GM18520 (cell line): ENCODE data around the gene CDT1.
"Not testable (repeated sequence)": the region's sequence is repeated elsewhere in the genome, so short reads cannot be mapped to it uniquely, and the experiment has no call there.

Experiments
- ATAC-seq: cut with Tn5 transposase; IDR thresholded peaks from one replicate; pipeline ENCODE4 v1.9.1; 2021; ENCODE audit not compliant: unreplicated experiment

The CDT1 gene

GRCh38 chr16:88768071-88768783, 35.4 kb upstream of the CDT1 start:
- ATAC-seq = no peak

DNA sequence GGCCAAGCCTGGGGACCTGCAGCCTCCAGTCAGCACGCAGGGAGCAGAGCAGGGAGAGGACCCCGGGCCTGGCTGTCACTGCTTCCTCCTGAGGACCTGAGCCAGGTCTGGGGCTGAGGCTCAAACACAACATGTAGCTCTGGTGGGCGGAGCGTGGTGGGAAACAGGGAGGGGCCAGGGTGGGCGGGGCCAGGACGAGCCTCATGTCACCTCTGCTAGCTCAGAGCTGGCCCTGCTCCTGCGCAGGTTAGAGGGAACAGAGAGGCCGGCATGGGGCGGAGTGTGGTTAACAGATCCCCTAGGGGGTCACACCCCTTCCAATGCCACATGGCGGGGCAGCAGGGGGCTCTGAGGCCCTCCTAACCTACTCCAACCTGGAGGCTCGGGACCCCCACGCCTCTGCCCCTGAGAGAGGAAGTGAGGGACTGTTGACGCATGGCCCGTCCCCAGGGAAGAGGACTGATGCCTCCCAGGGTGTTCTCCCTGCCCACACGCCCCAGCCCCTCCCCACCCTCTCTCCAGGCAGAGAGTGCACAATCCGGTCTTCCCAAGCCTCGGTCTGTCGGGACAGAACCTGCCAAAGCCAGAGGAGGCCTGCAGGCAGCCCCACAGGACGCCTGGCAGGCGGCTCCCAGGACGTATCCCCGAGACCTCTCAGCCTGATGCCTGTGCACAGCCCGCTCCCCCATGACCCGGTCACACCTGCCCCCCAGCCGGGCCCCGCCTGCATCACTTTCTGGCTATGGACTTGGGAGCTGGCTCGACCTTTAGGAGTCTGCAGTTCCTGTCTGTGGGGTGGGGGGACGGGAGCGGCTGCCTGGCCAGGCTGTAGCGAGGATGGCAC, 33.8 kb upstream of the CDT1 start:
- no peak for ATAC-seq

- ATAC-seq = no peak
Measured at GRCh38 chr16:88770461-88771293, 32.9 kb upstream of the CDT1 start.

- no peak for ATAC-seq
Measured at GRCh38 chr16:88771294-88771772, 32.3 kb upstream of the CDT1 start.

DNA sequence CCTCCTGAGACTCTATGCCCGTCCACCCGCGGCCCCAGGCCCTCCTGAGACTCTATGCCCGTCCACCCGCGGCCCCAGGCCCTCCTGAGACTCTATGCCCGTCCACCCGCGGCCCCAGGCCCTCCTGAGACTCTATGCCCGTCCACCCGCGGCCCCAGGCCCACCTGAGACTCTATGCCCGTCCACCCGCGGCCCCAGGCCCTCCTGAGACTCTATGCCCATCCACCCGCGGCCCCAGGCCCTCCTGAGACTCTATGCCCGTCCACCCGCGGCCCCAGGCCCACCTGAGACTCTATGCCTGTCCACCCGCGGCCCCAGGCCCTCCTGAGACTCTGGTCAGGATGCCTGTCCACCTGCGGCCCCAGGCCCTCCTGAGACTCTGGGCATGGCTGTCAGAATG, 31.8 kb upstream of the CDT1 start:
- not testable (repeated sequence) for ATAC-seq

- ATAC-seq = no peak
Measured at GRCh38 chr16:88772871-88773811, 30.4 kb upstream of the CDT1 start.

DNA sequence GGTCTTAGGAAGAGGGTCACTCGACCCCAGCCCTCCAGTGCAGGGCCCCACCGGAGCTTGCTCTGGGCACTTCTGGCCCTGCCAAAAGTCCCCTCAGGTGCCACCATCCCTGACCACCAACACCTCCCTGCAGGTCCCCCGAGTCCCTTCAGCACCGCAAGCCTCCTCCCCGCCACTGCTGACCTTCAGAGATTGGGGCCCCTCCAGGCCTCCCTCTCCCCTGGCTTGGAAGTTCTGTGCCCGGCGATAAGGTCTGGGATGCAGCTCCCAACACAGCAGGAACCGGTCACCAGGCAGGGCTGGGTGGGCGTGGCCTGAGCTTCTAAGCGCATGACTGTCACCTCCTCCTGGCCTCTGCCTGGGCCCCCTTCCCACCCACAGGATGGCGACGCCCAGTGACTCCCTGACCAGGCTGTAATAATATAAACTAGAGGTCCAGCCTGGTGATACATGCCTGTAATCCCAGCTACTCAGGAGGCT, 29.7 kb upstream of the CDT1 start:
- ATAC-seq = no peak

DNA sequence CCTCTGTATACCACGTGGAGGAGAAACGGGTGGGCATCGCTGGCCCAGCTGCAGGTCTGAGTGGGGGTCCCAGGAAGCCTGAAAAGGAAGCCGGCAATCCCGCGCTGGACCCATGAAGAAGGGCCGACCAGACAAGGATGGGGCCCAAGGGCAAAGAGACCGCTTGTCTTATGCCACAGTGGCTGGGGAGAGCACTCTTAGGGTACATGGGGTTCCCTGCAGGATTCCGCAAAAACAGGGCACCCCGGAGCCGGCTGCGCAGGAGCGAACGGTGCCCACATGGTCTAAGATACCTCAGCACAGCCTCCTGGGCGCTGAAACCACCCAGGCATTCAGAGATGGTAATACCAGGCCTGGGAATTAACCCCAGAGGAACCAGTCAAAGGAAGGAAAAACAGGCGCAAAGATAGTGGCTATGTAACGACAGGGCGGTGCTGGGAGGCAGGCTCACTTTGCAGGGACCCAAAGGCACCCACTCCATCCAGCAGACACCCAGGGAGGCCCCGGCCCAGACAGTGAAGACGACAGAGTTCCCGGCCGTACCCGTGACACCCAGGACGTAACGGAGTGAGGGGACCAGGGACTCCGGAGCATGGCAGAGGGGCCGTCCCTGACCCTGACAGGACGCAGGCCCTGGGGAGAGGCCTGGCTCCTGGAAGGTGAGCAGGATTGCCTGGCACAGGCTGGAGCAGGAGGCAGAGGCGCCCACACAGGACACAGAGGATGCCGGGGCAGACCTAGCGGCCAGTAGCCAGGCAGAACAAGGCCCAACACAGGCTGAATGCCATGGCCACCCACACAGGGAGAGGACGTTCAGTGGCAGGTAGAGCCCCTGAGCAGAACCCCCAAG, 28.8 kb upstream of the CDT1 start:
- no peak for ATAC-seq

DNA sequence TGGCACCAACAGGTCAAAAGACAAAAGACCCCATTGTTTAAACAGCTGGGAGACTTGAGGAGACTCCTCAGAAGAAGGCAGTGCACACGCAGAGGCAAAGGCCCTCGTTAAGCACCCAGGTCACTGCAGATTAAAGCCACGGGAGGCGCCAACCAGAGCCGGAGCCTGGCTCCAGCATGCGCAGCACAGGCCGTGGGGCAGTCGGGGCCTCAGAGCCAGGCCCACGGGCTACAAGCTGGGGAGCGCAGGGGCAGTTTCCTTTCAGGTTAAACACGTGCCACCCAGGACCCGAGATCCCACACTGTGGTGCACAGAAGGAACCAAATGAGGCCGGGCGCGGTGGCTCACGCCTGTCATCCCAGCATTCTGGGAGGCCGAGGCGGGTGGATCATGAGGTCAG, 27.8 kb upstream of the CDT1 start:
- ATAC-seq = no peak

- ATAC-seq = no peak
Measured at GRCh38 chr16:88777471-88778270, 25.9 kb upstream of the CDT1 start.

GRCh38 chr16:88778271-88778525, 25.4 kb upstream of the CDT1 start:
- no peak for ATAC-seq

DNA sequence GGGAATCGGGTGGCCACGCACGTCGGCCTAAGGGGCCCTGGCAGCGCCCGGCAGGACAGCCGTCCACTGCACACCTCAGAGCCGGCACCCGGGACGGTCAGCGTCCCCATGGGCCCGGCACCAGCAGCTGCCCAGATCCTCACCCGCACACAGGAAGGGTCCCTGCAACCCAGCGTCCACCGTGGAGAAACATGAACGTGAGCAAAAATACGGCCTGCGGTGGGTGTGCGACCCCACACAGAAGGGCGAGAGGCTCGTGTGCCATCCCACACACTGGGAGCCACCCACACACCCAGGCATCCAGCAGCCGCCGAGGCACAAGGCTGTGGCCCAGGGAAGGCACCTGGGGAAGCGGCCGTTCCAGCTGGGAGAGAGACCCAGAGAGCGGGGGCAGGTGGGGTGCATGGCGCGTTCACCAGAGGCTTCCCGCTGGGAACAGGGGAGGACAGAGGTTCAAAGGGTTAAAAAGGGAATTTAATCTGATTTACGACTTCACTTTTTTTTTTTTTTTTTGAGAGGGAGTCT, 25.0 kb upstream of the CDT1 start:
- no peak for ATAC-seq

DNA sequence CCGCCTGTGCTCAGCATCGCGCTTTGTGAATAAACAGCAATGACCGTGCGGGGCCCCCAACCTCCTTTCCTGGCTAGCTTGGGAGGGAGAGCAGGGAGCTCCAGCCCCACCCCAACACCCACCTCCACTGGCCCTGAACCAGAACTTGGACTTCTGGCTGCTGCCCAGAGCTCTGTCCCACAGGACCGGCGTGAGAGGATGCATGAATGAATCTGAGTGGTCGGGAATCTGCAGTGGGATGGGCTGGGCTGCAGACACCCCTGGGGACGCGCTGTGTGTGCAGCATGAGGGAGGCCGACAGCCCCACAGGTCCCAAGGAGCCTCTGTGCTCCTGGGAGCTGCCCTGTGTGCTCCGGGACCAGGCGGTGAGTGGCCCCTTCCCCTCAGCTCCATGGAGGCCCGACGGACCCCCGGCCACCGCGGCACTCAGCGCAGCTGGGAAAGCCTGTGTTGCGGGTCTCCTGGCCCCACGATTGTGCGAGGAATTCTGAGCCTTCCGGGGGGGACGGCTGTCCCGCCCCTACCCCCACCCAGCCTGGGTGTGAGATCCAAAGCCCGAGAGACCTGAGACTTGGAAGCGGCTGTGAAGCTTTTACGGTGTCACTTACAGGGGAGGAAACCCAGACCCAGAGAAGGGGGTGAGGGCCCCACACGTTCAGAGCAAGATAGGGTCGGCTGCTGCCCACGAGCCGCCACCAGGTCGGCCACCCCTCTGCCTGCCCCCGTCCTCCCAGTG, 24.0 kb upstream of the CDT1 start:
- no peak for ATAC-seq

- ATAC-seq = no peak
Measured at GRCh38 chr16:88780142-88781062, 23.2 kb upstream of the CDT1 start.

- no peak for ATAC-seq
Measured at GRCh38 chr16:88781140-88782077, 22.2 kb upstream of the CDT1 start.
